GM12865 (cell line): ENCODE measurements around the gene HMGXB3.
A peak's percentile ranks its signal among the peaks of the same experiment; 100 is the strongest.

ENCODE experiments used
- DNase-seq: peaks from one replicate; pipeline ENCODE4 v3.0.0; 2010; ENCODE audit warnings: low read depth
- H3K4me3 ChIP-seq: 2 replicates; pipeline ENCODE4 v1.5.1; 2011; ENCODE audit warnings: mild to moderate bottlenecking, low read depth, low read length, control low read depth
- CTCF ChIP-seq: IDR thresholded peaks from 2 replicates; pipeline ENCODE4 v1.5.1; 2011; ENCODE audit warnings: low read length, control low read depth, low read depth, inconsistent platforms; ENCODE audit not compliant: insufficient read depth; ENCODE audit errors: missing control alignments

Gene HMGXB3

DNA sequence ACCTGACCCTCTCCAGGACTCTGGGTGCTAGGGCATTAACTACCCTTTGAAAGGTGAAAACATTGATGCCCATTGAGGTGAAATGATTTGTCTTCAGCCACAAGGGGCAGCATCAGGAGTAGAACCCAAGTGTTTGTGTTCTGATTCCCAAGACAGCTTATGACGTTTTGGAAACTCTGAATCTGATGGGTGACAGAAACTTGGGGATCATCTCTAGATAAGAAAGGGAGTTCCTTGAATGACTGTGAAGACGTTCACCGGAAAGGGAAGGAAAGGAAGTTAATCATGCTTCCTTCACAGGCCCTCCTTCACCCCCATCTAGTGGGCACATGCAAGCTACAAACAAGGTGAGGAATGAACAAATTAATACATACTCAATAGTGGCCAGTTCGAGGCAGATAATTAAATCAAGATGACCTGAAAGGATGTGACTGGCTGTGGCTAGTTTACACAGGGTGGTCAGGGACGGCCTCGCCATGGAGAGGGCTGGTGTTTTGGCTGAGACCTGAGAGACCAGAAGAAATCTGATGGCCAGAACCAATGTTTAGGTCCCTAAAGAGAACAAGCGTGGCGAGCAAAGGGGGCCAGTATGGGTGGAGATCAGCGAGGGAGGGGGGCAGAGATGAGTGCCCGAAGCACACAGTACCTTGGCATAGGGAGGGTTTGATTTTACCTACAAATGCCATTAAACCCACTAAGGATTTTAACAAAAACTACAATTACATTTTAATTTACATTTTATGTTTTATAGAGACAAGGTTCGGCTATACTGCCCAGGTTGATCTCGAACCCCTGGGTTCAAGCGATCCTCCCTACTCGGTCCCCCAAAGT is 40.9 kb upstream of the HMGXB3 start:
- DNase-seq, result peak; percentile 70

DNA sequence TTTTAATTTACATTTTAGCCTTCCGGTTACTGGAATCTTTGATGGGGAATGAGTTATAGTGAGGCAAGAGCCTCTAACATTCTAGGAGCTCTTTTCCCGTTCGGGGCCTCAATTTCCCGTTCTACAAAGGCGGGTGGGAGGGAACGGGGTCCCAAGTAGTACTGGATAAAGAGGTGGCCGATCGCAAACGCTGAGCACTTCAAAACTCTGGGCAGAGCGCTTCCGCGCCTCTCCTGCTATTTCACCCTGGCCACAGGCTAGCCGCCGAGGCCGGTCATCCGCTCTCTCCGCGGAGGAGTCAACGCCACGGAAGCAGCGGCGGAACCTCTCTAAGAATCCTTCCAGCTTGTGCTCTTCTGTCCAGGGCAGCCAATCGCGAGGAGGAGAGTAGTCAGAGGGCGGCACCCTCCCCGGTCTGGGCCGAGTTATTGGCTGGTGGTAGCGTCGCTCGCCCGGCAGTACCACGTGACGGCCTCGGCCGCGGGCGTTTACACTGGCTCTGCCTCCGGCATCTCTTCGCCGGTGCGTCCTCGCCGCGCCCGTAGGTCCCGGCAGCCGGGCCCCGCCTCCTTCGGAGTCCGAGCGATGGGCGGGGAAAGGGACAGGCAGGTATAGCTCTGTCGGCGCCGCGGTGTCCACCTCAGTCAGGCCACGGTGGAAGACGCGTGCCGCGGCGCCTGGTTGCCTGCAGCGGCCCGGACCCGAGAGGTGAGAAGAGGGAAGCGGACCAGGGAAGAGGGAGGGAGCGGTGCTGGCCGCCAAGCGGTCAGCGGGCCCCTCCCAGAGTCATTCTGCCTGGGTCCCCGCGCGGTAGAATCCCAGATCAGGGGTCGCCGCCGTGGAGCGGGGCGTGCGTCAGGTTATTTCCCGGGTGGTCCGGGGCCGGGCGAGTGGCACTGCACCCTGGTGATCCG is 40.0 kb upstream of the HMGXB3 start, which contains the start of gene SLC26A2:
SLC26A2 (plus strand) TSS at position 487 of the 914 bp plus-strand sequence. CDS start 16,895 bp downstream, outside the sequence.
- H3K4me3 ChIP-seq, result peak within 1 kb of the TSS; percentile 81
- no peak for TF ChIP-seq CTCF
- DNase-seq, result peak; percentile 98

More for the DNA sequence above, 40.9 kb upstream of the HMGXB3 start:
- TF ChIP-seq CTCF, result peak; percentile 69
- H3K4me3 ChIP-seq, result peak overlapping the region; percentile 81

- DNase-seq, result no peak
- no peak for TF ChIP-seq CTCF
- peak overlapping the region; percentile 73 for H3K4me3 ChIP-seq
Measured at GRCh38 chr5:149961186-149961685, 39.3 kb upstream of the HMGXB3 start.

- peak; percentile 13 for DNase-seq
- H3K4me3 ChIP-seq, result no peak overlapping the region
- peak; percentile 23 for TF ChIP-seq CTCF
Measured at GRCh38 chr5:149961957-149962409, 38.6 kb upstream of the HMGXB3 start.

- H3K4me3 ChIP-seq, result no peak overlapping the region
- TF ChIP-seq CTCF, result no peak
- DNase-seq, result no peak
Measured at GRCh38 chr5:149962601-149963300, 37.8 kb upstream of the HMGXB3 start.

GRCh38 chr5:149963729-149964128 is 36.8 kb upstream of the HMGXB3 start:
- DNase-seq, result no peak
- H3K4me3 ChIP-seq, result no peak overlapping the region
- no peak for TF ChIP-seq CTCF
